ENCODE measurements around the gene PRKG1.

The PRKG1 gene

DNA sequence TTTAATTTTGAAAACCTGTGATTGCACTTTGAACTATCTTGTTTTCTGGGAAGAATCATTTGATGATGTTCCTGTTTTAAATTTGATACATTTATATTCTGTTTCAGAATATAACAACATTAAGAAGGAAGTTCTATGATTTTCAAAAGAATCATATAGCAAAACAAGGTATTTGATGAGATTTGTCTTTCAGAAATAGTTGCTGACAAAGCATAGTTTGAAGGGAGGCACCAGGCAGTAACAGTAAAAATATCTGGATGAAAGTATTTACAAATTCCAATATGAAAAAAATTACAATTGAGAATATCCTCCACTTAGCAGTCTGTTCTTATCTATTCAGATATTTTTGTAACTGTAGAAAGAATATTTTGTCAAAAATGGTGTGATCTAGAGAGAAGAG is 891.2 kb downstream of the PRKG1 start:
- no peaks in the 10 kb centered on the region for H3K4me1 Mint-ChIP-seq
- peaks cover 7% of the 10 kb centered on the region for H3K27me3 Mint-ChIP-seq
- no peaks in the 10 kb centered on the region for H3K9me3 Mint-ChIP-seq
- DNase-seq (no peak), ATAC-seq (no peak)
- H3K4me3 Mint-ChIP-seq: no peak overlapping the region
- H3K27ac Mint-ChIP-seq: no peak overlapping the region

DNA sequence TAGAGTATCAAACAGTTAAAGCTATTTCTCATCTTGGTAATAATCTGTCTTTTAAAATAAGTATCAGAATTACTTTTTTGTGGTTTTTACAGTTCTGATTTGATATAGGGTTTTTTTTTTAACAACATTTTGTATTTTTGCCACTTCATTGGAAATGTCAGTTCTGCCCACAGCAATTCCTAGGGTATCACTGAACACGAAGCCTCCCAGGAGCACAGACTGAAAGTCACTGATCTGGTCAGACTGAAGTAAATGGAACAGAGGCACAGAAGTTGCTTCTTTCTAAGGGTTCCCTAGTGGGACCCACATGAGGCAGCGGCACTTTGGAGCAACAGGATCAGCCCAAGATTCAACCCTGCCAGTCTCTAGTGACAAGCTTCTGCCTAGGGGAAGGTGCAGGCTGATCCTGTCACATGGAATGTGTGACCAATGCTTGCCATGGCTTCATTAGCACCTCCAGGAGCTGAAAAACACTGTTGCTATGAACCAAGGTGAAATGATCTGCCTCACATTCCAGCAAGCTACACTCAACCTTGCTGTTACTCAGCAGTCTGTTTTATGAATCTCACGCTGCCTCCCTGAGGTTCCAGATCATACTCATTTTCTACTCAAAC is 898.6 kb downstream of the PRKG1 start:
- H3K27me3 Mint-ChIP-seq: no peaks in the 10 kb centered on the region
- no peak for DNase-seq
- ATAC-seq: no peak
- H3K4me3 Mint-ChIP-seq: no peak overlapping the region
- no peaks in the 10 kb centered on the region for H3K4me1 Mint-ChIP-seq
- no peak overlapping the region for H3K27ac Mint-ChIP-seq
- no peaks in the 10 kb centered on the region for H3K9me3 Mint-ChIP-seq

GRCh38 chr10:51980752-51981151 is 906.5 kb downstream of the PRKG1 start:
- Mint-ChIP-seq H3K4me1 (no peaks in the 10 kb centered on the region), H3K4me3 (no peak overlapping the region)
- ATAC-seq: no peak

GRCh38 chr10:51981731-51982130 is 907.4 kb downstream of the PRKG1 start:
- no peaks in the 10 kb centered on the region for H3K4me1 Mint-ChIP-seq
- H3K9me3 Mint-ChIP-seq: peaks cover 5 to 7% of the 10 kb centered on the region in 2 donors
- DNase-seq (no peak), ATAC-seq (no peak)
- H3K4me3 Mint-ChIP-seq: no peak overlapping the region
- H3K27ac Mint-ChIP-seq: no peak overlapping the region
- no peaks in the 10 kb centered on the region for H3K27me3 Mint-ChIP-seq

More at GRCh38 chr10:51980752-51981151, 906.5 kb downstream of the PRKG1 start:
- no peak for DNase-seq
- H3K27ac Mint-ChIP-seq: no peak overlapping the region
- H3K9me3 Mint-ChIP-seq: peaks cover 5 to 7% of the 10 kb centered on the region in 2 donors
- H3K27me3 Mint-ChIP-seq: no peaks in the 10 kb centered on the region

DNA sequence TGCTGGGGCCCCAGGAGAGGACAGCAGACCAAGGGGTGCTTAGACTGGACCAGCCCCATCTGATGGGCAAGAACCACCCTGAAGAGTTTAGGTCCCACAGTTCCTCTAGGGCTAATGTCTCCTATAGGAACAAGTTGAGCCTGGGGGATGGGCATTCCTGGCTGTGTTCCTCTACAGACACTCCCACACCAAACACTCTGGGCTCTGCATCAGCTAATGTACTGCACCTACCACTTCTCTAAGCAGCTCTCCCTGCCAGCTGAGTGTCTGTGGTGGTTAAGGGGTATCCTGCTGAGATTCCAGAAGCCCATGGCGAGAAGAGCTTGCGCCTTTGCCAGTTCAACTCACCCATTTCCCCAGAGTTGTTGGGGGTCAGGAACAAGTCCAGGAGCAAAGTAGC is 909.2 kb downstream of the PRKG1 start:
- H3K27ac Mint-ChIP-seq: no peak overlapping the region
- H3K4me3 Mint-ChIP-seq: no peak overlapping the region
- H3K4me1 Mint-ChIP-seq: no peaks in the 10 kb centered on the region
- H3K27me3 Mint-ChIP-seq: no peaks in the 10 kb centered on the region
- DNase-seq: no peak
- ATAC-seq: no peak
- peaks cover 5 to 7% of the 10 kb centered on the region in 2 donors for H3K9me3 Mint-ChIP-seq

DNA sequence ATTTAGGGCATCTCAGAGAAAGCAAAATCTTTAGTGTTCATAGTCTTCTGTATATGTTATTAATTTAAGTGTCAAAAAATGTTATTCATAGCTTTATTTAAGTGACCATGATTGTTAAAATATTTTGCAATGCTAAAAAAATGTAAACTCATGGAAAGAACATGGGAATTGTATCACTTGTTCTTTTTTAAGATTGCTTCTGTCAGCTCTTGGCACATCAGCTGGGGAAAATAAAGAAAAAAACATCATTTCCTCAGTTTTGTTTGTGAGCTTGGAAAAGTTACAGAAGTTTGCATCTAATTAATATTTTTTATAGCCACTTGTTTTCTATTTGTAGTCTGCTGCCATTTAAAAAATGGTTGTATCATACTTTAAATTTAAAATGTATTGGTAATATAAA is 911.0 kb downstream of the PRKG1 start:
- Mint-ChIP-seq H3K9me3 (peaks cover 0 to 5% of the 10 kb centered on the region in 2 donors), H3K4me3 (no peak overlapping the region), H3K4me1 (no peaks in the 10 kb centered on the region)

GRCh38 chr10:51986516-51986915 is 912.2 kb downstream of the PRKG1 start:
- no peak overlapping the region for H3K4me3 Mint-ChIP-seq
- DNase-seq: no peak
- no peaks in the 10 kb centered on the region for H3K27me3 Mint-ChIP-seq
- H3K9me3 Mint-ChIP-seq: peaks cover 0 to 5% of the 10 kb centered on the region in 2 donors
- H3K27ac Mint-ChIP-seq: no peak overlapping the region
- no peak for ATAC-seq
- no peaks in the 10 kb centered on the region for H3K4me1 Mint-ChIP-seq

More for the DNA sequence above, 911.0 kb downstream of the PRKG1 start:
- Mint-ChIP-seq H3K27me3 (no peaks in the 10 kb centered on the region), H3K27ac (no peak overlapping the region)
- DNase-seq (no peak), ATAC-seq (no peak)

- no peaks in the 10 kb centered on the region for H3K9me3 Mint-ChIP-seq
- H3K4me1 Mint-ChIP-seq: no peaks in the 10 kb centered on the region
- H3K27ac Mint-ChIP-seq: no peak overlapping the region
- no peaks in the 10 kb centered on the region for H3K27me3 Mint-ChIP-seq
- DNase-seq: no peak
- no peak overlapping the region for H3K4me3 Mint-ChIP-seq
- ATAC-seq: no peak
Observed at GRCh38 chr10:51993475-51993874, 919.2 kb downstream of the PRKG1 start.

- Mint-ChIP-seq H3K9me3 (no peaks in the 10 kb centered on the region), H3K4me3 (no peak overlapping the region), H3K27me3 (peaks cover 9% of the 10 kb centered on the region), H3K27ac (no peak overlapping the region), H3K4me1 (no peaks in the 10 kb centered on the region)
- ATAC-seq (no peak), DNase-seq (no peak)
Observed at GRCh38 chr10:51999096-51999495, 924.8 kb downstream of the PRKG1 start.

DNA sequence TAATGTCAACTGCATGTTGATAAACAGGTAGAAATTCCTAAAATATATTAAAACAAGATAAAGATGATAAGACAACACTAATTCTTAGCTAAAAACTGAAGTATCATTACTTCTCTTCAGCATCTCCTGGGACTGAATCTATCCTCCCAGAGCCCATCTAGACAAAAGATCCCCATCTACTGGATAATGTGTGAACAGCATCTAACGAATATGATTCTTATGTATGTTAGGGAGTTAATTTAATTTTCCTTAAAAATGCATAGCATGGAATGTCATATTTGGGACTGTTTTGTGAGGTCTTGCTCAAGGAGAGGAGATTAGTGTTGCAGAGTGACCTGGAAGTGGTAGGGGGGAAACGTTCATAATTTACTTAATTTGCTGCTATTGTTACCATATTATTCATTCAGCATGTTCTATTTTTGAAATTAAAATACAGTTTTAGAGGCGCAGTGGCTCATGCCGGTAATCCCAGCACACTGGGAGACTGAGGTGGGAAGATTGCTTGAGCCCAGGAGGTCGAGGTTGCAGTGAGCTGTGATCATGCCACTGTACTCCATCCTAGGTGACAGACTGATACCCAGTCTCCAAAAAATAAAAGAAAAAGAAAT is 930.2 kb downstream of the PRKG1 start:
- no peak for DNase-seq
- no peaks in the 10 kb centered on the region for H3K4me1 Mint-ChIP-seq

GRCh38 chr10:52007091-52007490 is 932.8 kb downstream of the PRKG1 start:
- Mint-ChIP-seq H3K27ac (no peak overlapping the region), H3K4me3 (no peak overlapping the region), H3K4me1 (no peaks in the 10 kb centered on the region), H3K9me3 (peaks cover 5 to 16% of the 10 kb centered on the region in 2 donors), H3K27me3 (peaks cover 9% of the 10 kb centered on the region)
- DNase-seq (no peak), ATAC-seq (no peak)

More for the DNA sequence above, 930.2 kb downstream of the PRKG1 start:
- no peak for ATAC-seq
- Mint-ChIP-seq H3K27ac (no peak overlapping the region), H3K27me3 (peaks cover 9% of the 10 kb centered on the region), H3K9me3 (peaks cover 5 to 7% of the 10 kb centered on the region in 2 donors), H3K4me3 (no peak overlapping the region)

DNA sequence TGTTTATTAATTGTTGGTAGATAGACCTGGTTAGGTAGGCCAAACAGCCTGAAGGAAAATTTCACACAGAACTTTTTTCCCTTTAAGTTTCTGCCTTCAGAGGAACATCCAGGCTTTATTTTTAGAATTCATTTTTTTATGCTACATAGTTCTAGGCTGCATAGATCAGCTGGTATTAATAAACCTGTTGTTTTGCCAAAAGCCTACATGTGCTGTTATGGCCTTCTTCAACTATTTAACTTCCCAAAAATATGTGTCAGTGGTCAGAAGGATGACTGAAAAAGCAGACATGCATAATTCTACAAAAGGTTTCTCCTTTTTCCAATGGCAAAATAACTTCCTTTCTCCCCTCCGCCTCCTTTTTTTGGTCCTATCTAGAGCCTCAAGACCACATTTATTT is 936.8 kb downstream of the PRKG1 start:
- H3K27ac Mint-ChIP-seq: no peak overlapping the region
- H3K9me3 Mint-ChIP-seq: peaks cover 5 to 17% of the 10 kb centered on the region in 2 donors
- no peaks in the 10 kb centered on the region for H3K27me3 Mint-ChIP-seq
- DNase-seq (no peak), ATAC-seq (no peak)
- no peak overlapping the region for H3K4me3 Mint-ChIP-seq
- H3K4me1 Mint-ChIP-seq: no peaks in the 10 kb centered on the region

- no peaks in the 10 kb centered on the region for H3K27me3 Mint-ChIP-seq
- H3K4me1 Mint-ChIP-seq: no peaks in the 10 kb centered on the region
- no peak overlapping the region for H3K27ac Mint-ChIP-seq
- DNase-seq (no peak), ATAC-seq (no peak)
- H3K9me3 Mint-ChIP-seq: no peaks in the 10 kb centered on the region
- H3K4me3 Mint-ChIP-seq: no peak overlapping the region
Observed at GRCh38 chr10:52019077-52019555, 944.8 kb downstream of the PRKG1 start.

DNA sequence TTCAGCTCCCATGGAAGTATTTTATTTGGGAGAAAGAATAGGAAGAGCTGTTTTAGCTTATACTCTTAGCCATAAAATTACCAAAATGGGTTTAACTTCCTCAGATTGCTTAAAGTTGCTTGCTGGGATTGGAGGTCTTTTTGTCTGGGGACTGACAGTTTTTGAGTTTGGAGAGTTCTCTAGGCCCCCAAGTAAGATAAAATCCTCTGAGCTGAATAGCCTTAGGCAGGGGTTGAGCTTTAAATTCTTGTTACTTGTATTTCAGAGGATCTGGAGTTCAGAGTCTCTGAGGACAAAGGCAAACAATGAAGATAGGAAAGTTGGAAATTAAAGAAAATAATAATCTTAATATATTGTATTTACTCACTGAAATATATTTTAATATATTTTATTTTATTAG is 945.4 kb downstream of the PRKG1 start:
- no peak overlapping the region for H3K27ac Mint-ChIP-seq
- no peaks in the 10 kb centered on the region for H3K4me1 Mint-ChIP-seq
- ATAC-seq (no peak), DNase-seq (no peak)
- H3K27me3 Mint-ChIP-seq: no peaks in the 10 kb centered on the region
- H3K9me3 Mint-ChIP-seq: no peaks in the 10 kb centered on the region
- H3K4me3 Mint-ChIP-seq: no peak overlapping the region

DNA sequence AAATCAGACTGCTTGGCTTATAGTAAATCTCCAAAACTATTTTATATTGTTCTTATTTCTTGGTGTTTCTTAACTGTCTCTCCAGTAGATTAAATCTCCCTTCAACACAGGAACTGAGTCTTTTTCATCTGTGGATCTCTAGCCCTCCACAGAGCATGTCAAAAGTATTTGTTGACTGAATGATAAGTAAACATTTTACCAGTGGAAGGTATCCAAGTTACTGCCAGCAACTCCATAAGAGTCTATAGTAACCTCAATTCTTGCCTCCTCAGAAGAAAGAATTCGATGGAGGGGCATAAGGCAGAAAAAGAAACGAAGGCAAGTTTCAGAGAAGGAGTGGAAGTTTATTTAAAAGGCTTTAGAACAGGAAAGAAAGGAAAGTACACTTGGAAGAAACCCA is 945.9 kb downstream of the PRKG1 start:
- H3K4me3 Mint-ChIP-seq: no peak overlapping the region
- no peaks in the 10 kb centered on the region for H3K4me1 Mint-ChIP-seq
- no peaks in the 10 kb centered on the region for H3K9me3 Mint-ChIP-seq
- H3K27me3 Mint-ChIP-seq: no peaks in the 10 kb centered on the region
- no peak overlapping the region for H3K27ac Mint-ChIP-seq
- DNase-seq (no peak), ATAC-seq (no peak)

DNA sequence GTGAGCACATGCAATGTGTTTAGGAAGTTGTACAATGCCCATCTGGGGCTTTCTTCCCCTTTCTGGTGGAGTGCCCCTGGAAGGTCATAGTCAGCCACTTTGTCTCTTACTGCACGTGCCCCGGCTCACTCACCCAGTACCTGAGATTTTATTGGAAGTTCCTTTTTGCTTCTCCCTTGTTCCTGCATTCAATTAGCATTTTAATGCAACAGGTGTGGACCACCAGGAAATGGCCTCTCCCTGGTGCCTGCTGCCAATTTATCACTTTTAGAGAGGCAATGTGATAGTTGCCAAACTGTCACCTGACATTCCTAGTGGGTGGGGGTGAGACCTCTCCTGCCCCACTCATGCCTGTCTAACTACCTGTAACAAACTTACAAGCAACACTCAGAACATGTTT is 946.4 kb downstream of the PRKG1 start:
- Mint-ChIP-seq H3K4me1 (no peaks in the 10 kb centered on the region), H3K27ac (no peak overlapping the region), H3K4me3 (no peak overlapping the region), H3K27me3 (no peaks in the 10 kb centered on the region), H3K9me3 (no peaks in the 10 kb centered on the region)
- ATAC-seq (no peak), DNase-seq (no peak)

Data from stimulated activated naive CD8-positive, alpha-beta T cell treated with anti-CD3 and anti-CD28 coated beads, Interleukin-15, amount 100 ng/mL, for 72 hours (primary cell).